Fibroblast of pulmonary artery (primary cell): ENCODE measurements around the gene PACSIN3.
A peak's percentile ranks its signal among the peaks of the same experiment; 100 is the strongest.

Source experiments
- DNase-seq: peaks from one replicate; pipeline ENCODE4 v3.0.0-alpha.2; 2010; ENCODE audit warnings: low read depth
- H3K4me3 ChIP-seq: replicated peaks from 2 replicates; pipeline ENCODE4 v1.5.1; 2011; ENCODE audit warnings: low read depth, mild to moderate bottlenecking, control low read depth, low read length, moderate library complexity
- CTCF ChIP-seq: IDR thresholded peaks from 2 replicates; pipeline ENCODE4 v1.5.1; 2011; ENCODE audit warnings: mild to moderate bottlenecking, control low read depth, low read length, inconsistent platforms; ENCODE audit errors: missing control alignments

The PACSIN3 gene

GRCh38 chr11:47176328-47177228 is 9.7 kb downstream of the PACSIN3 start, which contains the start of gene ARFGAP2:
ARFGAP2 (minus strand) TSS chr11:47176879; CDS start chr11:47176853, 26 bp downstream.
- peak within 1 kb of the TSS; percentile 99 for H3K4me3 ChIP-seq
- peak; percentile 96 for DNase-seq
- no peak for TF ChIP-seq CTCF

GRCh38 chr11:47175746-47176327 is 10.4 kb downstream of the PACSIN3 start:
- H3K4me3 ChIP-seq: peak overlapping the region; percentile 99
- TF ChIP-seq CTCF: no peak
- DNase-seq: no peak

GRCh38 chr11:47172740-47173336 is 13.4 kb downstream of the PACSIN3 start:
- DNase-seq: no peak
- TF ChIP-seq CTCF: no peak
- no peak overlapping the region for H3K4me3 ChIP-seq

- TF ChIP-seq CTCF: no peak
Measured at GRCh38 chr11:47171856-47172255, 14.4 kb downstream of the PACSIN3 start.

GRCh38 chr11:47171061-47171838 is 15.0 kb downstream of the PACSIN3 start:
- DNase-seq: no peak
- no peak for TF ChIP-seq CTCF
- H3K4me3 ChIP-seq: no peak overlapping the region

More at GRCh38 chr11:47171856-47172255, 14.4 kb downstream of the PACSIN3 start:
- H3K4me3 ChIP-seq: no peak overlapping the region
- DNase-seq: no peak

- H3K4me3 ChIP-seq: no peak overlapping the region
- TF ChIP-seq CTCF: no peak
Measured at GRCh38 chr11:47166368-47166767, 19.9 kb downstream of the PACSIN3 start.

More at GRCh38 chr11:47166368-47166767, 19.9 kb downstream of the PACSIN3 start:
- DNase-seq: no peak
